Hepatocyte (in vitro differentiated cells): ENCODE results near the gene CARS1.

Source experiments
- EZH2 ChIP-seq: fragments of 200-600 bp; sonication (generic); IDR thresholded peaks from 2 replicates; pipeline ENCODE4 v1.6.1; 2016; ENCODE audit warnings: antibody characterized with exemption, mild to moderate bottlenecking, borderline replicate concordance
- TF ChIP-seq, protein P1 (sequence below): fragments of 200-600 bp; sonication (generic); IDR thresholded peaks from 2 replicates; pipeline ENCODE4 v1.5.1; 2016; ENCODE audit warnings: antibody characterized with exemption, mild to moderate bottlenecking; ENCODE audit not compliant: poor library complexity

DNA sequence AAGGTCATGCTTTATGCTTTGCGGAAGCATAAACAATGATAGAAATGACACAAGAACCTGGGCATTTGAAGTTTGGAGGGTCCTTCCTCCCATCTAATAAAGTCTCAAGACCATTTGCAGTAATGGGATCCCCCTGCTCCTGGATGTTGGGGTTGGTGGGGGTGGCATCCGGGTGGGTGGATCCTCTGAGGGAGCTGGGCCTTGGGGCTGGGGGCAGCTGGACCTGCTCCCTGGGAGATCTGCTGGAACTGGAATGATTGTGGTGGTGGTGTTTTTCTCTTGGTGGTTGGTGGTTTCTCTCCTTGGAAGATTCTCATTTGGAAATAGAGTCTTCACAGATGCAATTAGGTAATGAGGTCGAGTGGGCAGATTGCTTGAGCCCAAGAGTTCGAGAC, 62.9 kb downstream of the CARS1 start:
- TF ChIP-seq EZH2: no peak
- TF ChIP-seq, protein P1, sequence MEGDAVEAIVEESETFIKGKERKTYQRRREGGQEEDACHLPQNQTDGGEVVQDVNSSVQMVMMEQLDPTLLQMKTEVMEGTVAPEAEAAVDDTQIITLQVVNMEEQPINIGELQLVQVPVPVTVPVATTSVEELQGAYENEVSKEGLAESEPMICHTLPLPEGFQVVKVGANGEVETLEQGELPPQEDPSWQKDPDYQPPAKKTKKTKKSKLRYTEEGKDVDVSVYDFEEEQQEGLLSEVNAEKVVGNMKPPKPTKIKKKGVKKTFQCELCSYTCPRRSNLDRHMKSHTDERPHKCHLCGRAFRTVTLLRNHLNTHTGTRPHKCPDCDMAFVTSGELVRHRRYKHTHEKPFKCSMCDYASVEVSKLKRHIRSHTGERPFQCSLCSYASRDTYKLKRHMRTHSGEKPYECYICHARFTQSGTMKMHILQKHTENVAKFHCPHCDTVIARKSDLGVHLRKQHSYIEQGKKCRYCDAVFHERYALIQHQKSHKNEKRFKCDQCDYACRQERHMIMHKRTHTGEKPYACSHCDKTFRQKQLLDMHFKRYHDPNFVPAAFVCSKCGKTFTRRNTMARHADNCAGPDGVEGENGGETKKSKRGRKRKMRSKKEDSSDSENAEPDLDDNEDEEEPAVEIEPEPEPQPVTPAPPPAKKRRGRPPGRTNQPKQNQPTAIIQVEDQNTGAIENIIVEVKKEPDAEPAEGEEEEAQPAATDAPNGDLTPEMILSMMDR: no peak
